RPMI7951 (cell line): ENCODE data around the gene DDX20. TPM values are rescaled to one million over a fixed set of nuclear protein-coding genes. Genes with fewer than 3 reads are reported as not detected.
"Not testable (repeated sequence)": the region's sequence is repeated elsewhere in the genome, so short reads cannot be mapped to it uniquely, and the experiment has no call there.

Experiments used
- DNase-seq: peaks from one replicate; pipeline ENCODE4 v3.0.0-alpha.2; 2012; ENCODE audit warnings: low read depth
- total RNA-seq: library from RNA; depleted of rRNA; stranded (reverse); fragments of >200 nt; shearing (Covaris generic); gene quantifications from 2 replicates; pipeline ENCODE4 v1.2.3, GENCODE V29; 2014

DDX20 gene
- total RNA-seq, 1 experiment from 2014 or later = 19.9 TPM

DNA sequence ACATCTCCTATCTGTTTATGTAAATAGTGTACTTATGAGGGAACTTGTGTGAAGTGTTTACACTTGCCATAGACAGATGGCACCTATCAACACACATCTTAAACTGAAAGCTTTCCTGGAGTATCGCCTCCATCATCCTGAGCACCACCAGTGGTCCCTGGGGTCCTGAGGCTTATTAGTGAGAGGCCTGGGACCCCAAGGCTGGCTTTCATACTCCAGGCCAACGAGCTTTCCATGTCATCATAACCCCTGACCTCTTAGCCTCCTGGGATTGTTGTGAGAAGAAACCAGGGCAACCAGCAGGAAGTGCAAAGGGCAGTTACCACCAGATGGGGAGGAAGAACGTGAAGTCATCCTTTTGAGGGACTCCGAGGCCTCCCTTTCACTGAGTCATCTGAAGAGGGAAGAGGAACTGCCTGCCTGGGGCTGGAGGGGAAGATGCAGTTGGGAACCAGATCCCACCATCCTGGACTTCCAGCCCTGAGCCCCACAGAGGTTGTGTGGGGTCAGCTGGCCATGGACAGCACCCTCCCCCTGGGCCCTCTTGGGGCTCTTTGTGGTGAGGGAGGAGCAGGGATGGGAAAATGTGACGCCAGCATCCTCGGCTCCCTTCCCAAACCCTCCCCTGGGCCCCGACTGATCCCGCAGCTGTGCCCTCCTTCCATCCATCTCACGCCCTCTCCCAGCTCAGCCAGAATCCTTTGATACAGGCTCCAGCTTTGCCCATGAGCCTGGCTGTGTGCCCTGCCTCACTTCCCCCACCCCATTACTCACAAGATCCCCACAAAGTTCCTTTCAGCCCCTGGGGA, 22.3 kb upstream of the DDX20 start:
- peak; percentile 96 for DNase-seq

- DNase-seq = no peak
Observed at GRCh38 chr1:111733992-111734341, 21.7 kb upstream of the DDX20 start.

GRCh38 chr1:111734426-111734825, 21.3 kb upstream of the DDX20 start:
- DNase-seq = no peak

DNA sequence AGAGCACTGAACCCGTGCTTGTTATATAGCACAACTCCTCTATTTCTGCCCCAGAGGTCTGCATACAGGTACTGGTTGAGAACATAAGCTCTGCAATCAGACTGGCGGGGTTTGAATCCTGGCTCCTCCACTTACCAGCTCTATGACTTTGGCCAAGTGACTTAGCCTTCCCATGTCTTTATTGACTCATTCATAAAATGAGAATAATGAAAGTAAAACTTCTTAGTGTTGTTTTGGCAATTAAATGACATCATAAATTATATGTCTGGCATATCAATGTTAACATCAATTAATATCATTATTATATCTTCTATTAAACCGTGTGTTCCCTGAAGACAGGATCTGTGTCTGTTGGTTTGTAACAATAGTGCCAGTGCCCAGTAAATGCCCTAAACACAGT, 20.8 kb upstream of the DDX20 start:
- DNase-seq = no peak

DNA sequence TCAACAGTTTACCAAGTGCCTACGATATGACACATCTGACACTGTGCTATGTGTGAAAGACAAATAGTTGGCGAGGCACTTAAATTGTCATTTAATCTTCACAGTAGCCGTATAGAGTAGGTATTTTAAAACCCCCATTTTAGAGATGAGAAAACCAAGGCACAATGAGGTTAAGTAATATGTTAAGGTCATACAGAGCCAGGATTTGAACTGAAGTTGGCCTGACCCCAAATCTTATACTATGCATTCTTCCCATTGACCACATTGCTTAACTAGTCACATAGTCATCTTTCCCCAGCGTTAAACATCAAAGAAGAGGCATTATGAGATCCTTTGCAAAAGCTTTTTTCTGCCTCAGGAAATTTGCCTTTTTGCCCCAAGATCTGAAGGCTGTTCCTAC, 20.4 kb upstream of the DDX20 start:
- DNase-seq = no peak

GRCh38 chr1:111735858-111736544, 19.7 kb upstream of the DDX20 start:
- no peak for DNase-seq

- DNase-seq = peak; percentile 41
Observed at GRCh38 chr1:111736548-111737215, 19.0 kb upstream of the DDX20 start.

DNA sequence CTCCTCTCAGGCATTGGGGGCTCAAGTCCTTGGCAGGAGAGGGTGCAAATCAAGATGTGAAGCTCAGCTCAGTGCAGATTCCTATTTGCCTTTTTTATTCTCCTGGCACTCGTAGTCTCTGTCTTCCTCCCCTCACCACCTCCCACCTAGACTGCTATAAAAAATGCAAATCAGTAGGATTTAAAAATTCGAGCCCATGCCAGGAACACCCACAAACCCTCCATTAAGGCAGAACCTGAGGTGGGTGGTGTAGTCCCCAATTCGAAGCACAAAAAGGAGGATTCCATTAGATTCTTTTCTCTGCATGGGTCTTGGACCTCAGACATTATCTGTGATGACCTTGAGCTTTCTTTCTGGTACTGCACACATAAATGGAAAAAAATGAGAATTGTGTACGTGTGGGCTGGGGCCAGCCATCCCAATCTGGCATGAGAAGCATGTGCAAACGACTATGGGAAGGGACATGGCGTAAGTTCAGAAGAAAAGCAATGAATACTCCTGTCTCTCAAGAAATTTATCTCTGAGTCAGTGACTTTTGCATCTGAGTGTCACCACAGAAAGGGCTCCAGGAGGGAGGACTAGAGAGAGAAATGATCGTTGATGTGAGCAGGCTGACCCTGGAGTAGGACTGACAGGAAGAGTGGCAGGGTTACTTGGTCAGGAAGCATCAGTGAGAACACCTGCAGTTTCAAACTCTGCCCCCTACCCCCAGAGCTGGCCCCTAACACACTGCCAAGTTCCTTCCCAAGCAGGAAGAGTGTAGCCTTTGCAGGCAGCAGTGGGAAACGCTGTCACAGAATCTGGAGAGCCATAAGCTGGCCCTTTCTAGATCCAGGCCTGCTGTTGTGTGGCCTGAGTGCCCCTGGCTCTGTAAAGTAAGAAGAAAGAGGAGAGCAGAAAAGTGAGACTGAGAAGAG, 18.2 kb upstream of the DDX20 start:
- DNase-seq = no peak

- no peak for DNase-seq
Observed at GRCh38 chr1:111738133-111738435, 17.6 kb upstream of the DDX20 start.

DNA sequence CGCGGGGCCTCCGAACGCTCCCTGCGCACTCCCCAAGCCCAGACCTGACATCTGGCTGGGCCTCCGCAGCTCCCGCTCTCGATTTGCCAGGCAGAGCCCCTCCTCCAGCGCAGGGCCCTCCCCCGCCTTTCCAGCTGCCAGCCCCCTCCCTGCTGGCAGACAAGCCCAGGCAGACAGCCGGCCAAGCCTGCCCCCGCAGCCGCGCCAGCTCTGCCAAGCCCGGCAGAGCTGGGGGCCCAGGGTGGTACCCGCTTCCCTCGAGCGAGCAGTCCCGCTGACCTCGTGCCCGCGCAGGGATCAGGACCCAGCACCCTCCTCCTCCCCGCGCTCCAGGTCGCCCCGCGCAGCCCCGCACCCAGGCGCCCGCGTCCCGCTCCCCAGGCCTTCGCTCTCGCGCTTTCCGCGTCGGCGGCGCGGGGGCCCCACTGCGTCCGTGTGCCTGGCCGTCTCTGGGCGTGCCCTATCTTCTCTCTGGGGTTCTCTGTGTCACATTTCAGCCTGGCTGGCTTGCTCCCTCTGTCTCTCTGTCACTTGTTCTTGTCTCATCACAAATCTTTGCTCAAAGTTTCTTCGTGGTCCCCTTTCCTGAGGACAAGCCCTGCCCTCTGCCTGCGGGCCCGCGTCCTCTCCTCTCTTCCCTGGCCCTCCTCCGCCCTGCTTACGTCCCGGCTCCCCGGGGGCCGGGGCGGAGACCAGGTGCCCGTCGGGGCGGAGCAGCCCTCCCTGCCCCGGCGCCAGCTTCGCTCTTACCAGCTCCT, 17.1 kb upstream of the DDX20 start:
- peak; percentile 75 for DNase-seq

GRCh38 chr1:111739194-111739924, 16.3 kb upstream of the DDX20 start, which contains the start of gene INKA2:
INKA2 (minus strand) TSS chr1:111739395; CDS start chr1:111739242, 153 bp downstream.
- DNase-seq = peak; percentile 87

- DNase-seq = peak; percentile 64
Observed at GRCh38 chr1:111739925-111740765, 15.6 kb upstream of the DDX20 start.

DNA sequence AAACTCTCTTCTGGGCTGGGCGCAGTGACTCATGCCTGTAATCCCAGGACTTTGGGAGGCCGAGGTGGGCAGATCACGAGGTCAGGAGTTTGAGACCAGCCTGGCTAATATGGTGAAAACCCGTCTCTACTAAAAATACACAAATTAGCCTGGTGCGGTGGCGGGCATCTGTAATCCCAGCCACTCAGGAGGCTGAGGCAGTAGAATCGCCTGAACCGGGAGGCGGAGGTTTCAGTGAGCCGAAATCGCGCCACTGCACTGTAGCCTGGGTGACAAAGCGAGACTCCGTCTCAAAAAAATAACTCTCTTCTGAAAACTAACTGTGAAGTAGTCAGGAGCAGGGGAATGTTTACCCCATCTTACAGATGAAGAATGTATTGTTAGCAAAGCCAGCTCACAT, 13.4 kb upstream of the DDX20 start:
- not testable (repeated sequence) for DNase-seq

- no peak for DNase-seq
Observed at GRCh38 chr1:111742938-111743549, 12.7 kb upstream of the DDX20 start.

GRCh38 chr1:111743679-111744101, 12.0 kb upstream of the DDX20 start:
- DNase-seq = no peak

- DNase-seq = peak; percentile 42
Observed at GRCh38 chr1:111745675-111746613, 9.8 kb upstream of the DDX20 start.

DNA sequence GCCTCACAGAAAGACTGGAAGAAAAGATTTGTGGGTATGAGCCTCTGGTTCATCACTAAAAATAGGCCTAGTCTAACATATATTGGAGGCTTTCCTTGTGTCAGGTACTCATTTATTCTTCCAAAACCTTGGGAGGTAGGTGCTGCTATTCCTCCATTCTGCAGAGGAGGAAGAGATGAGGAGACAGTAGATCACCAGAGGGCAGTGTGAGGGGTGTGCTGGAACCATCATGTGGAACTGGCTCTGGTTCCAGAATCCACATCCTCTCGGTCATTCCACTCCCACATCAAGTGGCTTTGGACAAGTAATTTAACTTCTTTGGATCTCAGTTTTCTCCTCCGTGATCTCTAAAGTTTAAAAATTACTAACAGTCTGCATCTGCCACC, 9.1 kb upstream of the DDX20 start:
- DNase-seq = no peak

DNA sequence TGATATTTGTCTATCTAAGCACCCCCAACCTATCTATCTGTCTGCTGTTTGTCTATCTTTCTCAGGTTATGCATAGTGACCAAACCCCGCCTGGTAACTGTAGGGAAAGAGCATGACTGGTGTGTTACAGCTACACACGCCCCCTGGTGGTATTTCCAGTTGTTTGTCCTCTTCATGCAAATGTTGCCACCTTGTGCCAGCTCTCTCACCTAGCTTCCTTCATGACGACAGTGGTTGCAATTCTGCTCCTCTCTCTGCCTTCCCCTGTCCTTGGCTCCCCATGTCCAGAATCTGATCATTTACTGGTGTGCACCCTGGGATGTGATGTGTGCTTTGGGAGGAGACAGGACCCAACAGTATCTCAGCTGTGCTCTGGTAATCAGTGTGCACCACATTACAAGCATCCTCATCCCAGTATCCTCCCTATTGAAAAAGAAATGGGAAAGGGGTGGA, 8.4 kb upstream of the DDX20 start:
- DNase-seq = peak; percentile 79
